Activated CD4-positive, alpha-beta T cell treated with anti-CD3 and anti-CD28 coated beads for 36 hours (primary cell): ENCODE data around the gene PLEKHH1. TPM values are rescaled to one million over a fixed set of nuclear protein-coding genes. Genes with fewer than 3 reads are reported as not detected.
A peak's percentile ranks its signal among the peaks of the same experiment; 100 is the strongest.

ENCODE experiments used
- ATAC-seq: fragments of 200-7000 bp; cut with Tn5 transposase; one replicate; pipeline ENCODE4 v1.10.0; 2021; ENCODE audit warnings: mild to moderate bottlenecking, moderate library complexity
- CTCF ChIA-PET: fragments of 350-600 bp; sonication (Branson Sonifier 250); formaldehyde crosslinking; loops from one replicate; lab custom pipeline; 2021; ENCODE audit warnings: antibody characterized with exemption; lab: Charles Lee
- POLR2A ChIA-PET: fragments of 350-600 bp; sonication (Branson Sonifier 250); formaldehyde crosslinking; loops from one replicate; lab custom pipeline; 2021; ENCODE audit warnings: antibody characterized with exemption, inconsistent platforms; lab: Charles Lee
- DNase-seq: peaks from one replicate; pipeline ENCODE4 v3.0.0-alpha.2; 2020
- H3K27ac Mint-ChIP-seq: one replicate; pipeline ENCODE4 v1.8.0; 2021; ENCODE audit warnings: mixed read lengths
- H3K27me3 Mint-ChIP-seq: one replicate; pipeline ENCODE4 v1.8.0; 2021; ENCODE audit warnings: mixed read lengths
- H3K36me3 Mint-ChIP-seq: one replicate; pipeline ENCODE4 v1.8.0; 2021; ENCODE audit warnings: low read depth, mixed read lengths
- H3K4me1 Mint-ChIP-seq: one replicate; pipeline ENCODE4 v1.8.0; 2021; ENCODE audit warnings: mixed read lengths
- H3K4me3 Mint-ChIP-seq: one replicate; pipeline ENCODE4 v1.8.0; 2021; ENCODE audit warnings: mild to moderate bottlenecking, moderate library complexity, mixed read lengths
- H3K9me3 Mint-ChIP-seq: one replicate; pipeline ENCODE4 v1.8.0; 2021; ENCODE audit warnings: low read depth, mixed read lengths
- intact Hi-C, 2 experiments: fragments of 100-400 bp; cut with DNase I in 1 of 2; cut with micrococcal nuclease in 1 of 2; formaldehyde crosslinking; loops; one replicate each; pipeline versions ENCODE4 v1.14.2 to v1.15.1; 2022 to 2024; cut with DNase I, micrococcal nuclease
- total RNA-seq, 2 experiments: library from RNA; stranded (reverse); gene quantifications; one replicate each; pipeline ENCODE4 v1.2.3, GENCODE V29; 2021

PLEKHH1 gene
- total RNA-seq, 2 experiments from 2014 or later = 4.1 to 5.7 TPM

DNA sequence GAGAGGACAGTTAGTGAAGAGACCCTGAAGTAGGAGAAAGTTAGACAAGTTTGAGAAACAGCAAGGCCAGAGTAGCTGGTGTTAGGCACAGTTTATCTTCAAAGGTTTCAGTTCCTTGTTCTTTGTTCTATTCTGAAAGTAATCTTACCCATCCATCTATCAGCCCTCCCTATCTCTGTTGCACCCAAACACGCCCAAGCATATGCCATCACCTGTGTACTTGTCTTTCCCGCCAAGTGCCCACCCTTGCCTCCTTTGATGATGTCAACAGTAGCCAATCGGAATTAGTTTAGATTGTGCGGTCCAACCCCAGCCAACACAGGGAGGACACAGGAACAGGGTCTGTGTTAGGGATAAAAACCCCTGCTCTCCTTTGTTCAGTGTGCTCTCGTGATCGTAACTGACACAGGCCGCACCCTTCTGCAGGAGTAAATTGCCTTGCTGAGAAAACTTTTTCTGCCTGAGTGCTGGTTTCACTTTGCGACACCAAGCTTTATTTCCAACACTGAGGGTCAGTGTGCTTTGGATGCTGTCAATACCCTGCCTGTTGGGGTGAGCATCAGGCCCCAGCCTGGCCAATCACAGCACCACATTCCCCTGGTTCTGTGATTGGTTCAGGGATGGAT lies 39.9 kb upstream of the PLEKHH1 start:
- peaks cover 24% of the 10 kb centered on the region for H3K4me1 Mint-ChIP-seq
- ATAC-seq = no peak
- H3K4me3 Mint-ChIP-seq = no peak overlapping the region
- intact Hi-C loops = no loop called here
- no peak for DNase-seq
- ChIA-PET CTCF (interaction anchor here (0.8 kb wide), 1 partner anchor 12 kb away, joined by 3 read pairs; no protein-coding TSS in a partner anchor), POLR2A (no interaction called here)
- H3K9me3 Mint-ChIP-seq = peaks cover 17% of the 10 kb centered on the region
- H3K27me3 Mint-ChIP-seq = no peaks in the 10 kb centered on the region
- H3K36me3 Mint-ChIP-seq = peaks cover 9% of the 10 kb centered on the region
- no peak overlapping the region for H3K27ac Mint-ChIP-seq

DNA sequence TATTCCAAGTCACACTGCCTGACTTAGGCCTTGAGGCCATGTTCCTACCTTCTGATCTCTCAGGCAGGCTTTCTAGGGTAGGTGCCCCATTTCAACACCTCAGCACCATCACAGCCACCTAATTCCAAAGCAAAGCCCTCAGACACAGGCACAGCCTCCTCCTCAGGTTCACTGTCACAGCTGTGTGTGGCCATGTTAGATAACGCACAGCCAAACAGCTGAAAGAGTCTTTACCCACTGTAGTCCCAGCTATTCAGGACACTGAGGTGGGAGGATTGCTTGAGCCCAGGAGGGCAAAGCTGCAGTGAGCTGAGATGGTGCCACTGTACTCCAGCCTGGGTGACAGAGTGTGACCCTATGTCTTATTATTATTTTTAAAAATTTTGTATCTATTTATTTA lies 37.3 kb upstream of the PLEKHH1 start:
- Mint-ChIP-seq H3K4me1 (peaks cover 9% of the 10 kb centered on the region), H3K36me3 (peaks cover 9% of the 10 kb centered on the region), H3K9me3 (peaks cover 17% of the 10 kb centered on the region), H3K4me3 (no peak overlapping the region), H3K27me3 (no peaks in the 10 kb centered on the region), H3K27ac (no peak overlapping the region)
- ChIA-PET POLR2A (no interaction called here), CTCF (no interaction called here)
- ATAC-seq (no peak), DNase-seq (no peak)
- intact Hi-C loops = no loop called here

DNA sequence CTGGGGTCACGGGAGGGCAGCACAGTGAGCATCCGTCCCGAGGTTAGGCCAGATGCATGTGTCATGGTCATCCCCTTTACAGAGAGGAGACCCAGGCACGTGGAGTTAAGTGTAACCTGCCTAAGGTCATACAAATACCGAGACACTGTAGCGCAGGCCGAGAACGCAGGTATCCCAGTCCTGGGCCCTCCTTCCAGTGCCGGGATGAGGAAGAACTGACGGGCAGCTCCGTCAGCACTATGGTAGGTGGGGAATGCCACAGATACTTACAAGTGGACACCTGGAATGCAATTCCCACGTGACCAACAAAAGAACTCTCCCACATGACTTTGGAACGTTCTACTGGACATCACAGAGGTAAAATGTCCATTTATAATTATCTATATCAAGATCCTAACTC lies 35.9 kb upstream of the PLEKHH1 start:
- Mint-ChIP-seq H3K27ac (no peak overlapping the region), H3K9me3 (peaks cover 17% of the 10 kb centered on the region), H3K4me3 (no peak overlapping the region), H3K36me3 (peaks cover 9% of the 10 kb centered on the region), H3K27me3 (no peaks in the 10 kb centered on the region), H3K4me1 (peaks cover 9% of the 10 kb centered on the region)
- DNase-seq = no peak
- ATAC-seq = no peak
- POLR2A ChIA-PET = no interaction called here
- intact Hi-C loops = no loop called here
- CTCF ChIA-PET = interaction anchor here (0.6 kb wide), 1 partner anchor 65 kb away, joined by 3 read pairs; no protein-coding TSS in a partner anchor

DNA sequence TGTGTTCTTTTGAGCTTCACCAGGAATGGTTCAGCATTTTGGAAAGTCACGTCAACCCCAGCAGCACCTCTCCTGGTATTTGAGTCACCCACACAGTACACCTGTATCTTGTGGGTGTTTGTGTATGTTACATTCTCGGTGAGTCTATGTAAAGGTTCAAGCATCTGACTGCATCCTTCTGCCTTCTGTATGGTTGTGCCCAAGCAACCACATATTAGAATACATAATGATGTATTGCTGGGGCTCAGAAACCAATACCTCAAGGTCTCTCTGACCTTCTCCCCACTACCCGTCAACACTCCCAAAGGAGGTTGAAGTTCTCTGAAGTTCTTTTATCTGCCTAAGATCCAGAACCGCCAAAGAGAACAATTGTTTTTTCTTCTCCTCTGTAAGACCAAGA lies 35.4 kb upstream of the PLEKHH1 start:
- Mint-ChIP-seq H3K36me3 (peaks cover 8% of the 10 kb centered on the region), H3K27me3 (no peaks in the 10 kb centered on the region), H3K4me3 (no peak overlapping the region), H3K27ac (no peak overlapping the region), H3K9me3 (peaks cover 13% of the 10 kb centered on the region), H3K4me1 (peaks cover 9% of the 10 kb centered on the region)
- no peak for DNase-seq
- intact Hi-C loops = no loop called here
- peak; percentile 39 for ATAC-seq
- POLR2A ChIA-PET = no interaction called here
- CTCF ChIA-PET = interaction anchor here (0.6 kb wide), 1 partner anchor 65 kb away, joined by 3 read pairs; no protein-coding TSS in a partner anchor

DNA sequence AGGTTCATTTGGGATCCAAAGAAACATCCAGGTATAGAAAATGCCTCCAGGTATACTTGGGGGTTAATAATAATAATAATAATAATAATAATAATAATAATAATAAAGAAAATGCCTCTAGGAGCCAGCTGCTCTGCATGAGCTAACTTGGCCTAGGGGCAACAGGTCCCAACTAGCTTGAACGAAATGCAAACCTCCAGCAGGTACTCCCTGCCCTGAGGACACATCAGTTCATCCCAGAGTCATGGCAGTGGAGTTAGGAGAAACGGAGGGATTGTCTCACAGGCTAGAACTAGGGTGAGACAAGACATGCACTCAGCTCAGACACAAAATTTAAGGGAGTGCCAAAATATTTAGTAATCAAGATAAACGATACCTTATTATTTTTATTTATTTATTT lies 32.1 kb upstream of the PLEKHH1 start:
- Mint-ChIP-seq H3K4me3 (no peak overlapping the region), H3K4me1 (peaks cover 9% of the 10 kb centered on the region), H3K9me3 (no peaks in the 10 kb centered on the region), H3K27me3 (no peaks in the 10 kb centered on the region), H3K36me3 (no peaks in the 10 kb centered on the region), H3K27ac (no peak overlapping the region)
- DNase-seq = no peak
- no peak for ATAC-seq
- ChIA-PET CTCF (interaction anchor here (1.0 to 1.7 kb wide), 5 partner anchors 13 to 203 kb away, joined by 3 to 6 read pairs (median 4); partner anchors contain the start of genes ATP6V1D and EIF2S1), POLR2A (no interaction called here)
- intact Hi-C loops = no loop called here

DNA sequence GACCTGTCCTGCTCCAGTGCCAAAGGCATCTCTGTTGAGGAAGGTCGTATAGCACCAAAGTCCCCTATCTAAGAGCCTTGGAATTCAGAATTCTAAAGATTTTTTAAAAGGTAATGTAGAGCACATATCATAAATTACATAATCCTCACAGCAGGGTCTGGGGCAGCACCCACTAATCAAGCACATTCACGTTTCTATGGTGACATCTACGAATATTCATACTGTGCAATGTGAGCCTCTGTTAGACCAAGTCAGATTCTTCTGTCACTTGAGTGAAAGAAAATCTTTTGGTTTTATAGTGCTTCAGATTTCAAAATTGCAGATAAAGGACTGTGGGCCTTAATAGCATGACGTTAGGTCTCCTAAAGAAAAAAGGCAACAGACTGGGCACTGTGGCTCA lies 31.4 kb upstream of the PLEKHH1 start:
- H3K27me3 Mint-ChIP-seq = no peaks in the 10 kb centered on the region
- no peaks in the 10 kb centered on the region for H3K36me3 Mint-ChIP-seq
- ChIA-PET CTCF (interaction anchor here (1.2 kb wide), 1 partner anchor 14 kb away, joined by 3 read pairs; no protein-coding TSS in a partner anchor), POLR2A (no interaction called here)
- no peak overlapping the region for H3K27ac Mint-ChIP-seq
- H3K9me3 Mint-ChIP-seq = no peaks in the 10 kb centered on the region
- H3K4me1 Mint-ChIP-seq = peaks cover 9% of the 10 kb centered on the region
- no peak overlapping the region for H3K4me3 Mint-ChIP-seq
- DNase-seq (no peak), ATAC-seq (no peak)
- intact Hi-C loops = no loop called here

DNA sequence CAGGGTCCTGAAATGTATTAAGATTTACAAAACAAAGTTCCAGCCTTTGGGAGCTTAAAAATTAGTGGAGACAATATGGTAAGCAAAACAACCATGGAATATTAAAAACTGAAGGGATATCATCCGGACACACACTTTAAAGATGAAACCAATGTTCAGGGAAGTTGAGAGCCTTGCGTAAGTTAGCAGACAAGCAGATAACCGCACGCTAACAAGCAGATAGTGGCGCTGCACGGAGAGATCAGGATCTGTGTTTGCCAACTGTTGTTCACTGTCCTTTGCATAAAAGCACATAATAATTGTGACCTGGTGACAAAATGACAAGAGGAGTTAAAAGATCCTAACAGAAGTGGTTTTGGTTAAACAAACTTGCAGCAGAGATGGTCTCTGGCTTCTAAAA lies 30.2 kb upstream of the PLEKHH1 start:
- intact Hi-C loops = no loop called here

DNA sequence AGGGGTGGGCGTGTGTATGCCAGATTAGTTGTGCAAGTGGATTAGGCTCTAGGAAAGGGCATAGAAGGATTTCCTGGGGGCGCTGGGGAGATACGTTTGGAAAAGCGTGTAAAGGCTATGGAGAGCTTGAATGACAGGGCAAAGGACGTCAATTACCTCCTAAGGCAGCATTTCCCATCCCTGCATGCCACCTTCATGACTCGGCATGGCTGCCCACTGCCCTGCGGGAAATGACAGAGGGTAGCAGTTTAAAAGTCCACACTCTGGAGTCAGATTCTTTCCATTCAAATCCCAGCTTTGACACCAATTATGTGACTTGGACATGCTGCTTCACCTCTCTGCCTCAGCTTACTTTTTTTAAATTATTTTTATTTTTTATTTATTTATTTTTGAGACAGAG lies 29.8 kb upstream of the PLEKHH1 start:
- no peak overlapping the region for H3K27ac Mint-ChIP-seq
- no peak overlapping the region for H3K4me3 Mint-ChIP-seq
- CTCF ChIA-PET = no interaction called here
- intact Hi-C loops = no loop called here
- ATAC-seq (no peak), DNase-seq (no peak)
- H3K9me3 Mint-ChIP-seq = no peaks in the 10 kb centered on the region
- no peaks in the 10 kb centered on the region for H3K36me3 Mint-ChIP-seq
- no peaks in the 10 kb centered on the region for H3K27me3 Mint-ChIP-seq
- POLR2A ChIA-PET = no interaction called here
- H3K4me1 Mint-ChIP-seq = no peaks in the 10 kb centered on the region

More for the DNA sequence above, 30.2 kb upstream of the PLEKHH1 start:
- peaks cover 4% of the 10 kb centered on the region for H3K4me1 Mint-ChIP-seq
- H3K9me3 Mint-ChIP-seq = no peaks in the 10 kb centered on the region
- ChIA-PET POLR2A (no interaction called here), CTCF (no interaction called here)
- H3K27ac Mint-ChIP-seq = no peak overlapping the region
- no peaks in the 10 kb centered on the region for H3K36me3 Mint-ChIP-seq
- no peak for DNase-seq
- no peaks in the 10 kb centered on the region for H3K27me3 Mint-ChIP-seq
- H3K4me3 Mint-ChIP-seq = no peak overlapping the region
- no peak for ATAC-seq

DNA sequence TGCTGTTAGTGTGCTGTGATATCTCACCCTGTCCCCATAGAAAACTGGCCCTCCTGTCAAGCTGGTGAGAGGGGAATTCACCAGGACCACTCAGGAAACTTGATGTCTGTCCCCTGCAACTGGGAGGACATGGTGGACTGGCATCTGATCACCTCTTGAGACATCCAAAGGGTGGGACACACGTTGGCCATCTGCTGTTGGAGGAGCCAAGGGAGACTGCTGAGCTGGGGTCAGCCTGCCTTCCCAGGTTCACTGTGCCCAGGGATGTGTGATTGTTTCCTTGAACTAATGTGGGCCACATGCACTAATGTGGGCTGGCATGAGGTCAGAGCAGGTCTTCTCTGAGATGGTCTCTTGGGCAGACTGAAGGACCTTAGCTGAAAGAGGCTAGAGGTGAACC lies 27.8 kb upstream of the PLEKHH1 start:
- Mint-ChIP-seq H3K4me1 (no peaks in the 10 kb centered on the region), H3K27ac (no peak overlapping the region), H3K9me3 (no peaks in the 10 kb centered on the region), H3K36me3 (no peaks in the 10 kb centered on the region), H3K27me3 (no peaks in the 10 kb centered on the region), H3K4me3 (no peak overlapping the region)
- intact Hi-C loops = no loop called here
- DNase-seq = no peak
- no peak for ATAC-seq
- ChIA-PET CTCF (interaction anchor here (0.7 to 1.2 kb wide), 3 partner anchors 43 to 1379 kb away, joined by 3 to 5 read pairs (median 3); no protein-coding TSS in a partner anchor), POLR2A (no interaction called here)

DNA sequence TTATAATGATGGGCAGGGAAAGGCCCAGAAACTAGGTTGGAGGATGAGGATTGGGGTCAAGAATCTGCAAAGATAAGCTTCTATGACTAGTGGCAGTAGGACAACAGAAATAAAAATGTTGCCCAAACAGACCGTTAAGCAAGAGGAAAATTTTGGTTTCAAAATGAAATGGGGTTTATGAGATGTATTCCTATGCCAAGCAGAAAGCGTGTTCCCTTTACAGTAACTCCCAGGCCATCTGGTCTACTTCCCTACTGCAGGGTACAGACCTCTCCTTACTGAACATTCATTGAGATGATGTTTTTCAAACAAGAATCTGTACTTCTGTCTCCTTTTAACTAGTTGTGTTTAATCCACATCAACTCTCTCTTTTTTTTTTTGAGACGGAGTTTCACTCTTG lies 24.1 kb upstream of the PLEKHH1 start:
- no peaks in the 10 kb centered on the region for H3K27me3 Mint-ChIP-seq
- H3K36me3 Mint-ChIP-seq = no peaks in the 10 kb centered on the region
- ATAC-seq (no peak), DNase-seq (no peak)
- H3K4me3 Mint-ChIP-seq = no peak overlapping the region
- peaks cover under 1% of the 10 kb centered on the region for H3K4me1 Mint-ChIP-seq
- intact Hi-C loops = no loop called here
- ChIA-PET POLR2A (interaction anchor here (0.6 kb wide), 1 partner anchor 24 kb away, joined by 4 read pairs; the partner anchor contains the start of gene PLEKHH1), CTCF (interaction anchor here (1.1 to 1.6 kb wide), 3 partner anchors 41 to 196 kb away, joined by 3 to 5 read pairs (median 5); no protein-coding TSS in a partner anchor)
- H3K9me3 Mint-ChIP-seq = no peaks in the 10 kb centered on the region
- H3K27ac Mint-ChIP-seq = no peak overlapping the region

DNA sequence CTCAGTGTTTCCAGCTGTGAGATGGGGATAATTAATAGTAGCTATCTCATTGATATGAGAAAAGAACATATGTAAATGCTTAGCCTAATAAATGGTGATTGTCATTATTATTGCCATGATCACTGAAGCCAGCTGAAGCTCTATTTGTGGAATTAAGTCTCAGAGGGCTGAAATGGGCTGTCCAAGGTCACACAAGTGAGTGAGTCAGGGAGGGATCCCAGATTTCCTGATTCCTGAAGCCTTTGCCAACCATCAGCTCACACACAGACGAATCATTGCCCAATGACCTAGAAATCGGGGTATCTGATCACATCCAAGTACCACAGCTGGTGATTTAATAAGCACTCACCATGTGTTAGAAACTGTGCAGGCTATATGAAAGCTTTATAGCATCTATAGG lies 23.0 kb upstream of the PLEKHH1 start:
- H3K36me3 Mint-ChIP-seq = no peaks in the 10 kb centered on the region
- CTCF ChIA-PET = interaction anchor here (1.1 to 2.2 kb wide), 3 partner anchors 10 to 194 kb away, joined by 3 to 5 read pairs (median 5); no protein-coding TSS in a partner anchor
- POLR2A ChIA-PET = no interaction called here
- no peak overlapping the region for H3K4me3 Mint-ChIP-seq
- no peaks in the 10 kb centered on the region for H3K27me3 Mint-ChIP-seq
- H3K27ac Mint-ChIP-seq = no peak overlapping the region
- no peaks in the 10 kb centered on the region for H3K9me3 Mint-ChIP-seq
- peaks cover 5% of the 10 kb centered on the region for H3K4me1 Mint-ChIP-seq
- DNase-seq = no peak
- intact Hi-C loops = no loop called here
- no peak for ATAC-seq

DNA sequence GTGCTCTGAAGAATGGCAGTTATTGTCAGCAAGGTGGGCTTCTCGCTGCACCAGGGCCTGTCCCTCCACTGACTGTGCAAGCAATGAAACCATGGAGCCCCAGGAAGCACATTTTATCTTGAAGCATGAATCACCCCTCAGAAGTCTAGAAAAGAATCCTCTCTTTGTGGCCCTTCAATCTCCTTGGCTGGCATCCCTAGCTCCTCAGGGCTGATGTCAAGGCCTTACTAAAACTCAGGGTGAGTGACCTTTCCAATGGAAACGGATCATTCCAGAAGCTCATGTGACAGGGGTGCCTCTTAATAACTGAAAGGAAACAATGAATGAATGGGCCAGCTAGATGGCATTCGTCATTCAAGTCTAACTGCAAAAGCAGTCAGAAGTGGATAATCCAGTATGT lies 22.3 kb upstream of the PLEKHH1 start:
- CTCF ChIA-PET = interaction anchor here (0.7 to 2.2 kb wide), 4 partner anchors 10 to 1603 kb away, joined by 3 to 7 read pairs (median 6); no protein-coding TSS in a partner anchor
- no peak overlapping the region for H3K27ac Mint-ChIP-seq
- H3K4me3 Mint-ChIP-seq = no peak overlapping the region
- no peaks in the 10 kb centered on the region for H3K27me3 Mint-ChIP-seq
- ATAC-seq = no peak
- no peaks in the 10 kb centered on the region for H3K36me3 Mint-ChIP-seq
- no peak for DNase-seq
- intact Hi-C loops = no loop called here
- H3K4me1 Mint-ChIP-seq = peaks cover 5% of the 10 kb centered on the region
- POLR2A ChIA-PET = no interaction called here
- H3K9me3 Mint-ChIP-seq = no peaks in the 10 kb centered on the region
